Activated CD4-positive, alpha-beta T cell treated with anti-CD3 and anti-CD28 coated beads, Interleukin-2, amount 10 ng/mL, durations not matched to agents 24 days and 14 days (primary cell): ENCODE results near the gene PPP1R1B. TPM values are rescaled to one million over a fixed set of nuclear protein-coding genes. Genes with fewer than 3 reads are reported as not detected.

Source experiments
- DNase-seq: peaks from one replicate; pipeline ENCODE4 v3.0.0; 2022
- H3K27ac Mint-ChIP-seq: one replicate; pipeline ENCODE4 v1.8.0; 2022; ENCODE audit warnings: mild to moderate bottlenecking, mixed read lengths
- H3K27me3 Mint-ChIP-seq: one replicate; pipeline ENCODE4 v1.8.0; 2022; ENCODE audit warnings: mixed read lengths
- H3K36me3 Mint-ChIP-seq: one replicate; pipeline ENCODE4 v1.8.0; 2022; ENCODE audit warnings: low read depth, mild to moderate bottlenecking, mixed read lengths
- H3K4me1 Mint-ChIP-seq: one replicate; pipeline ENCODE4 v1.8.0; 2021; ENCODE audit warnings: mixed read lengths
- H3K4me3 Mint-ChIP-seq: one replicate; pipeline ENCODE4 v1.8.0; 2022; ENCODE audit warnings: mild to moderate bottlenecking, moderate library complexity, mixed read lengths
- H3K9me3 Mint-ChIP-seq: one replicate; pipeline ENCODE4 v1.8.0; 2021; ENCODE audit warnings: mixed read lengths
- intact Hi-C: fragments of 100-400 bp; cut with micrococcal nuclease; formaldehyde crosslinking; loops from one replicate; pipeline ENCODE4 v1.15.1; 2023
- total RNA-seq: library from RNA; stranded (reverse); gene quantifications from 2 replicates; pipeline ENCODE4 v1.2.3, GENCODE V29; 2022

The PPP1R1B gene
- total RNA-seq, 1 donor from 2014 or later = not detected

DNA sequence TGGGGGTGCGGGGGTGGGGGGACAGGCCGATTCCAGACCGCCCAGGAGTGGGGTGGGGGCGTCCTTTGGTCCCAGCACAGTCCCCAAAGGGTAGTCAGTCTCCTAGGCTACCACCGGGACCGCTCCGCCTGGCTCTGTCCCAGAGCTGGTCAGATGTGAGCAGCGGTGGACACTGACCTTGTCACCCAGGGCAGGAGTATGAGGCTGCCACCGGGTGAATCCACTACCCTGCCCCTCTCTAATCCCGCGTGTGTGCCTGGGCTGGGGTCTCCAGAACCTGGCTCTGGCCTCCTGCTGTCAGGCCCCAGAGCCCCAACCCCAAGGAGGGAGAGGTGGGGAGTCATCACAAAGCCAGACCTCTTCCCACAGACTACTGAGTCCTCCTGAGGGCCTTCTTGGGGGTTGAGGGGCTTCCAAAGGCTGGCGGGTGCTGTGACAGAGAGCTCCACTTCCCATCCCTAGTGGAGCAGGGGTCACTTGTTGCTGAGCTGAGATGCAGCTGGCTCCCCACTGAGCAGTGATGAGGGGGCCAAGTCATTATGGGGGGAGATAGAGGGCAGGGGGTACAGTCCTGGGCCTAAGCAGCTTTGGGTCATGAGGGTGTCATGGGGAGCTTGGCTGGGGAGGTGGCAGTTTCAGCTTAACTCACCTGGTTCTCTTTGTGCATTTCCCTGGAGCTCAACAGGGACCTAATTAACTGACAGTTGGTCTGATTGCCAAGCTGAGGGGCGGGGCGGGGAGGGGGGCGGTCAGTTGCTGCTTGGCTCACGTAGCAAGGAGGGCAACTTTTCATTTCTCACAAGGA lies 1.2 kb downstream of the PPP1R1B start:
- Mint-ChIP-seq H3K4me1 (peaks cover 19% of the 10 kb centered on the region), H3K36me3 (no peaks in the 10 kb centered on the region), H3K27me3 (peaks cover 56% of the 10 kb centered on the region), H3K9me3 (no peaks in the 10 kb centered on the region), H3K27ac (no peak overlapping the region), H3K4me3 (no peak overlapping the region)
- intact Hi-C loops = no loop called here
- DNase-seq = no peak

DNA sequence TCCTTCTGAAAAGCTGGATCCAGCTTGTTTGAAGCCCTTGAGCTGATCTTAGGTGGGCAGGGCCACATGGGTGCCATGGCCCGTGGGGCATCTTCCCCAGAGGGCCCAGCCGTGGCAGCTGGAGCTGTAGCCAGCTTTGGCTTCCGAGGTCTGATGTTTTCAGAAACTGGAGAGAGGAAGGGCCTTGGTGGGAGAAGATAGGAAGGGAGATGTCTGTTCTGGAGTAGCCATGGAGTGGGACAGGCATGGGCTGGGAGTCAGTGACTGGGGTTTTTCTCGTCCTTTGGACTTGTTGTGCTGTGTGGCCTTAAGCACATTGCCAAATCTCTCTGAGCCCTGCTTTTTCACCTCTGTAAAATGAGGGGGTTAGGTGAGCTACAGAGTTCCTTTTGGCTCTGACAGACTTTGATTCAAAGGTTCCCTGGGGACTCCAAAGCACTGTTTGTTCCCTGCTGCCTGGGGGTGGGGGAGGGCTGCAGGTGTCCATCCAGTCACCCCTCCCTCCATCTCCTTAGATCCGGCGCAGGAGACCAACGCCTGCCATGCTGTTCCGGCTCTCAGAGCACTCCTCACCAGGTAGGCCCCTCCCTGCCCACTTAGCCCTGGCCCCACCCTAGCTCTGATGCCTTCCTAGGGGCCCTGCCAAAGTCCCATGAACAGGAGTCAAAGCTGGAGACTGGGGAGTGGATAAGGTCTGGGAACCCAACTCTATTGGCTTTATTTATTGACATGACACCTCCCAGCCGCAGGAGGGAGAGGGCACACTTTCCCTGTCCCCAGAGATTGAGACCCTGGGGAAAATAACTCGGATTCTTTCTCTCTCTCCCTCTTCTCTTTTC lies 2.1 kb downstream of the PPP1R1B start:
- intact Hi-C loops = no loop called here
- no peaks in the 10 kb centered on the region for H3K9me3 Mint-ChIP-seq
- no peak overlapping the region for H3K27ac Mint-ChIP-seq
- no peak for DNase-seq
- peaks cover 54% of the 10 kb centered on the region for H3K27me3 Mint-ChIP-seq
- no peak overlapping the region for H3K4me3 Mint-ChIP-seq
- no peaks in the 10 kb centered on the region for H3K36me3 Mint-ChIP-seq
- H3K4me1 Mint-ChIP-seq = peaks cover 16% of the 10 kb centered on the region

DNA sequence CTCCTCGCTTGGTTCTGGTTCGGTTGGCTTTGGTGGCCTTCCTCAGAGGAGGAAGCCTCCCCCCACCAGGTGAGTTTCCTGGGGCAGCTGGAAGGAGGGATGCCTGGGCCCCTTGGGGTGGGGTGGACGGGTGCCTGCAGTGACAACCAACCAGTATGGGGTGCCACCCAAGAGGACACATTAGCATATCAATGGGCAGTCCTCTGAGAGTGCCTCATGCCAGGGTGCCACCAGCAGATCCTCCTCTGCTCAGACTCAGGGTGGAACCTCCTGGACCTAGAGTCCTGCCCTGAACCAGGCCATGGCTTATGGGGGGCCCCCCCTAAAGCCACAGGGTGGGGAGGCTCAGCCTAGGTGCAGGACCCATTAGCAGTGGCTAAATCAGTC lies 2.7 kb downstream of the PPP1R1B start:
- Mint-ChIP-seq H3K4me1 (peaks cover 17% of the 10 kb centered on the region), H3K4me3 (no peak overlapping the region), H3K27ac (no peak overlapping the region), H3K36me3 (no peaks in the 10 kb centered on the region), H3K27me3 (peaks cover 50% of the 10 kb centered on the region), H3K9me3 (no peaks in the 10 kb centered on the region)
- intact Hi-C loops = no loop called here
- no peak for DNase-seq

DNA sequence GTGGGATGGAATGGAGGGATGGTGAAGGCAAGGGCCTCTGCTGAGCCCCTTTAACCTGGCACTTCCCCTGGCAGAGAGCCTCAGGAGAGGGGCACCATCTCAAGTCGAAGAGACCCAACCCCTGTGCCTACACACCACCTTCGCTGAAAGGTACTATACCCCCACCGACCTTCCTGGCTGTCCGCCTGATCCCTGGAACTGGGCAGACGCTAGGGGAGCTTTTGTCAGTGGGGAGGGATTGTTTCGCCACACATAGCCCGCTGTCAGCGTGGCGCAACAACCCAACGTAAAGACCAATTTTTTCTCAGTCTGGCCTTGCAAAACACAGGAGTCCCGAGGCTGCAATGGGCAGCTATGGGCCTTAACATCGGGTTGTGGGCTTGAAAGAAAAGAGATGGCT lies 3.1 kb downstream of the PPP1R1B start:
- H3K9me3 Mint-ChIP-seq = no peaks in the 10 kb centered on the region
- no peaks in the 10 kb centered on the region for H3K36me3 Mint-ChIP-seq
- H3K27me3 Mint-ChIP-seq = peaks cover 46% of the 10 kb centered on the region
- no peak overlapping the region for H3K4me3 Mint-ChIP-seq
- peaks cover 17% of the 10 kb centered on the region for H3K4me1 Mint-ChIP-seq
- intact Hi-C loops = no loop called here
- no peak overlapping the region for H3K27ac Mint-ChIP-seq
- DNase-seq = no peak

DNA sequence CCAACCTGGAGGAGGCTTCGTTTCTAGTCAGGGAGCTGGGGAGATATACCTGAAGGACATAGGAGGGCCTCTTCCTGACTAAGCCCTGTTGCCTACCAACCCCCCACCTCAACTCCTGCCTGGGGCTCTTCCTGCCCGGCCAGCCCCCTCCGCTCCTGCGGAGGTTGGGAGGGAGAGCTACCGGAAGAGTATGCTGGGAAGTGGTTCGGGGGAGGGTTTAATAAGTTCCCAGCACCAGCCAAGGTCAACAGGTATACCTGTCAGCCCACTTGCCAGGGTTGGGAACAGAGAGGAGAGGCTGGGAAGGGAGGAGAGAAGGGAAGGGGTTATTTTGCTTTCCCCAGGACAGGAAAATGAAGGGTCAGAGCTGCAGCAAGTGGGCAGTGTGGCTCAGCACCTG lies 4.7 kb downstream of the PPP1R1B start:
- peaks cover 15% of the 10 kb centered on the region for H3K4me1 Mint-ChIP-seq
- H3K27me3 Mint-ChIP-seq = peaks cover 31% of the 10 kb centered on the region
- no peaks in the 10 kb centered on the region for H3K9me3 Mint-ChIP-seq
- H3K36me3 Mint-ChIP-seq = no peaks in the 10 kb centered on the region
- no peak overlapping the region for H3K27ac Mint-ChIP-seq
- H3K4me3 Mint-ChIP-seq = no peak overlapping the region
- intact Hi-C loops = no loop called here
- DNase-seq = no peak

DNA sequence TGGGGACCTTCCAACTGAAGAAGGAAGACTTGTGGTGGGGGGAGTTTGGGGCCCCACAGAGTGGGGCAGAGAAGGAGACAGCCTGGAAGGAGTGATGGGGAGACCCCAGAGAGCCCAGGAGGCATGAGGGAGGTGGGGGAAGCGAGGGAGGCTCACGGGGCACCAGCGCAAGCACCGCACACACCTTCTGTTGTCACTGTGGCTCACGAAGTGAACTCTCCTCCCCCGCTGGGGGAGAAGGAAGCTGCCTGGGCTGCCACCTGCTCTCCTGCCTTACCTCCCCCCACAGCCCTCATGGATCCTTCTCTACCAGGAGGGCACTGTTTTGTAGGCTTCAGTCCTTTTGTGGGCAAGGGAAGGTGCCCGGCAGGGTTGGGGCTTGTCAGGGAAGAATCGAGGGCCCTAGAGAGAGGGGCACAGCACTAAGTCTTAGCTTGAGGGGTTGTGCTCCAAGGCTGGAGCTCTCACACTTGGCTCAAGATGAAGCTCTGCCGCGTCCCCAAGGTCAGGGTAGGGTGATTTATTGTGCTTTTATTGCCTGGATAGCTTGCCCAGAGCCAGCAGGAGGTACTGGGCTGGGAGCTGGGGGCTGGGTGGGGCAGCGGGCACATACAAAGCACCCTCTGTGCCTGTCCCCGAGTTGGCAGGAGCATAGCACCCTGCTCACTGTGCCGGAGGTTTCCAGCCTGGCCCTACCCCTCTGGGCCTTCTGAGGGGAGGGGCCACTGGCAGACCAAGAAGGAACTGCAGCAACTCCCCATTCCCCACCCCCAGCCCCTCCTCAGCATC lies 5.6 kb downstream of the PPP1R1B start:
- DNase-seq = no peak
- intact Hi-C loops = no loop called here
- no peak overlapping the region for H3K27ac Mint-ChIP-seq
- peaks cover 25% of the 10 kb centered on the region for H3K27me3 Mint-ChIP-seq
- no peak overlapping the region for H3K4me3 Mint-ChIP-seq
- peaks cover 15% of the 10 kb centered on the region for H3K4me1 Mint-ChIP-seq
- no peaks in the 10 kb centered on the region for H3K9me3 Mint-ChIP-seq
- no peaks in the 10 kb centered on the region for H3K36me3 Mint-ChIP-seq

DNA sequence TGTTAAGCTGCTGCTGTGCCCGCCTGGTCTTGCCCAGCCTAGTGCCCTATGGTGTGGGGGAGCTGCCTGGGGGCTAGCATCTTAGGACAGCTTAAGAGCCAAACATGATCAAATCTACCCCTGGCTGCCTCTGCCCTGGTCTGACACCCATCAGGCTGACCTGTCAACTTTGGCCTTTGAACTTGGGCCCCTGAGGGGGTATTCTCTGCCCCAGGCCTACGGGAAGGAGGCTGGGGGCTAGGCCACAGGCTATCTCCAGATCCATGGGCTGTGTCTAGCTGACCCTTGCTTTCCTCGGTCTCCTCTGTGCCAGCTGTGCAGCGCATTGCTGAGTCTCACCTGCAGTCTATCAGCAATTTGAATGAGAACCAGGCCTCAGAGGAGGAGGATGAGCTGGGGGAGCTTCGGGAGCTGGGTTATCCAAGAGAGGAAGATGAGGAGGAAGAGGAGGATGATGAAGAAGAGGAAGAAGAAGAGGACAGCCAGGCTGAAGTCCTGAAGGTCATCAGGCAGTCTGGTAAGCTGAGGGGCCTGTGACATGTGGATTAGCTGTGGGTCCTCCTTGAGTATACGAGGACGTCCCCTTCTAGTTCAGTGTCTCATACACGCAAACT lies 6.9 kb downstream of the PPP1R1B start:
- no peak for DNase-seq
- H3K9me3 Mint-ChIP-seq = no peaks in the 10 kb centered on the region
- peaks cover 26% of the 10 kb centered on the region for H3K4me1 Mint-ChIP-seq
- H3K4me3 Mint-ChIP-seq = no peak overlapping the region
- H3K27me3 Mint-ChIP-seq = peaks cover 16% of the 10 kb centered on the region
- intact Hi-C loops = loop anchor here (1.0 kb wide), 1 partner anchor 11 kb away; no protein-coding TSS in a partner anchor
- no peaks in the 10 kb centered on the region for H3K36me3 Mint-ChIP-seq
- no peak overlapping the region for H3K27ac Mint-ChIP-seq

DNA sequence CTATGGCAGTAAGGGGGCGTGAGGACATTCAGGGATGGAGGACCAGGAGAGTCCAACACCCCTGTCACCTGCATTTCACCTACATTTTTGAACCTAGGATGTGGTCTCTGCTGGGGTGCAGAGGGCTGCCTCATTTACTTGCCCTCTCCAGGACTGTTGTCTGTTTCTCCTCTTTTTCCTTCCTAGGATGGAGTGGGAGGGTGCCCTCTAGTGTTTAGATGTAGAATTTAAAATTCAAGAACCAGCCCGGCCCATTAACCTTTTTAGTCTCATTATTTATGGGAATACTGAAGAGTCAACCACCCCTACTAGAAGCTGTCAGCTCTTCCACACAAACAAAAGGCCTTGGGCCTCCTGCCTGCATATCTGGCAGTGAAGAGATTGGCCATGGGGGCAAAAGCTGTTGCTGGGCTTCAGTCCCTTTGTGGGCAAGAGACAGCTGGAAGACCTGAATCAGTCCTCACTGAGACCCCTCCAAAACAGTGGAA lies 7.7 kb downstream of the PPP1R1B start:
- H3K27ac Mint-ChIP-seq = no peak overlapping the region
- peaks cover 1% of the 10 kb centered on the region for H3K36me3 Mint-ChIP-seq
- DNase-seq = peak; percentile 79
- H3K9me3 Mint-ChIP-seq = no peaks in the 10 kb centered on the region
- intact Hi-C loops = loop anchor here (1.0 kb wide), 1 partner anchor 12 kb away; no protein-coding TSS in a partner anchor
- H3K27me3 Mint-ChIP-seq = peaks cover 15% of the 10 kb centered on the region
- H3K4me1 Mint-ChIP-seq = peaks cover 33% of the 10 kb centered on the region
- H3K4me3 Mint-ChIP-seq = no peak overlapping the region

DNA sequence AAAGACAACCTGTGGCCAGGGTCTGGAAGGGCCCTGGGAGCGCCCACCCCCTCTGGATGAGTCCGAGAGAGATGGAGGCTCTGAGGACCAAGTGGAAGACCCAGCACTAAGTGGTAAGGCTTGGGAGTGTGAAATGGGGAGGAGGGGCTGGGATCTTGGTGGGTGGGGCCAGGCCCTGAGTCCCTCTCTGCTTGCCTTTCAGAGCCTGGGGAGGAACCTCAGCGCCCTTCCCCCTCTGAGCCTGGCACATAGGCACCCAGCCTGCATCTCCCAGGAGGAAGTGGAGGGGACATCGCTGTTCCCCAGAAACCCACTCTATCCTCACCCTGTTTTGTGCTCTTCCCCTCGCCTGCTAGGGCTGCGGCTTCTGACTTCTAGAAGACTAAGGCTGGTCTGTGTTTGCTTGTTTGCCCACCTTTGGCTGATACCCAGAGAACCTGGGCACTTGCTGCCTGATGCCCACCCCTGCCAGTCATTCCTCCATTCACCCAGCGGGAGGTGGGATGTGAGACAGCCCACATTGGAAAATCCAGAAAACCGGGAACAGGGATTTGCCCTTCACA lies 8.9 kb downstream of the PPP1R1B start:
- Mint-ChIP-seq H3K4me3 (peak overlapping the region; percentile 90), H3K36me3 (peaks cover 3% of the 10 kb centered on the region), H3K27ac (peak overlapping the region; percentile 39), H3K9me3 (no peaks in the 10 kb centered on the region), H3K27me3 (peaks cover 12% of the 10 kb centered on the region), H3K4me1 (peaks cover 40% of the 10 kb centered on the region)
- no peak for DNase-seq
- intact Hi-C loops = loop anchor here (2.0 to 5.0 kb wide), 2 partner anchors 51 to 292 kb away; partner anchors contain the start of genes LRRC3C and ORMDL3

DNA sequence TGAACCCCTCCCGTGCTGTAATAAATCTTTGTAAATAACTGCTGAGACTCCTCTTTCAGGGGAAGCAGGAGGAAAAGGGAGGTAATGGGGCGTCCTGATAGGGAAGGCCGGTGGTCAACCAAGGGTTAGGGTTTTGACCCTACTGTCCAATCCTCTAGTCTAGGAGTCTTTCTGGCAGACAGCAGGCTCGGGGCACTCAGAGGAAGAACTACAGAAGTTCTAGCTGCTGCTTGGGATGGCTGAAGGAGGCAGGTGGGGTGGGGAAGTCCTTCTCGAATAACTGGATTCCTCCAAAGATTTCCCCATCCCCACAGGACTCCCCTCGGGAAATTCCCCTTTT lies 9.8 kb downstream of the PPP1R1B start:
- peaks cover 37% of the 10 kb centered on the region for H3K4me1 Mint-ChIP-seq
- DNase-seq = no peak
- peak overlapping the region; percentile 79 for H3K27ac Mint-ChIP-seq

DNA sequence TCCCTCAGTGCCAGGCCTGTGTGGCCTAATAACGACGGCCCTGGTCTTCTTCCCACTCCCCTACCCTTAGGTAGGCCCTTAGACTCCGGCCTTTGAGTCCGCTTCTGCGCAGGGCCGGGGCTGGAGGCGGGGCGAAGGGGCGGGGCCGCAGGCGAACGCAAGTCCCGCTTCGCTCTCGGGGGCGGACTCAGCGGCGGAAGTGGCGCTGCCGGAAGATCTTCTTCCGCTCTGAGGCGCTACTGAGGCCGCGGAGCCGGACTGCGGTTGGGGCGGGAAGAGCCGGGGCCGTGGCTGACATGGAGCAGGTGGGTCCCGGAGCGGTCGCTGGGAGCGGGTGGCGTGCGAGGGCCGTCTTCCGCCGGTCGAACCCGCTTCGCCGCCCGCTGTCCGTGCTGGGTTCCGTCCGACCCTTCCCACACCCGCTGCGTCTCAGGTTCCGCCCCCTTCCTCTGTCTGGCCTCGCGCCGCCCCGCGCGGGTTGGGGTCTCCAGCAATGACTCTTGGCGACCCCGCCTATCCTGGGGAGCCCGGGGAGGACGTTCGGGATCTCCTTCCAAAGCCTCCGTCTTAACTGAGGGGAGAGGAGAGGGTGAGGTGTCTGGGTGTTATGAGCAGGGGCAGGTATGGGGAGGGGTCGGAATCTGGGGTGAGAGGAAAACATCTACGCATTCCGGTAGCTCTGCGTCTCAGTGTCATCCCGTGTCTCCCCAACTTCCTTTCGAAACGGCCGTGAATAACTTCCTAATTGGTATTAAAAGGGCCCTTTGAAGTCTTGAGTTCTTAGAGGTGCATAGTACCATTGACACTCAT lies 10.4 kb downstream of the PPP1R1B start, which contains the start of gene STARD3:
STARD3 (plus strand) TSS at position 218 of the 810 bp plus-strand sequence. CDS start 16,388 bp downstream, outside the sequence.
- Mint-ChIP-seq H3K4me3 (peak within 1 kb of the TSS; percentile 90), H3K9me3 (no peaks in the 10 kb centered on the region), H3K27me3 (no peaks in the 10 kb centered on the region), H3K36me3 (peaks cover 3% of the 10 kb centered on the region), H3K27ac (peak within 1 kb of the TSS; percentile 79), H3K4me1 (peaks cover 35% of the 10 kb centered on the region)
- intact Hi-C loops = loop anchor here (1.0 to 5.0 kb wide), 4 partner anchors 50 to 290 kb away; partner anchors contain the start of genes LRRC3C, MIEN1 and ORMDL3
- peak; percentile 97 for DNase-seq

More for the DNA sequence above, 9.8 kb downstream of the PPP1R1B start:
- Mint-ChIP-seq H3K27me3 (peaks cover 5% of the 10 kb centered on the region), H3K36me3 (peaks cover 3% of the 10 kb centered on the region), H3K9me3 (no peaks in the 10 kb centered on the region), H3K4me3 (peak overlapping the region; percentile 90)
- intact Hi-C loops = loop anchor here (2.0 to 5.0 kb wide), 2 partner anchors 50 to 291 kb away; partner anchors contain the start of genes LRRC3C and ORMDL3

DNA sequence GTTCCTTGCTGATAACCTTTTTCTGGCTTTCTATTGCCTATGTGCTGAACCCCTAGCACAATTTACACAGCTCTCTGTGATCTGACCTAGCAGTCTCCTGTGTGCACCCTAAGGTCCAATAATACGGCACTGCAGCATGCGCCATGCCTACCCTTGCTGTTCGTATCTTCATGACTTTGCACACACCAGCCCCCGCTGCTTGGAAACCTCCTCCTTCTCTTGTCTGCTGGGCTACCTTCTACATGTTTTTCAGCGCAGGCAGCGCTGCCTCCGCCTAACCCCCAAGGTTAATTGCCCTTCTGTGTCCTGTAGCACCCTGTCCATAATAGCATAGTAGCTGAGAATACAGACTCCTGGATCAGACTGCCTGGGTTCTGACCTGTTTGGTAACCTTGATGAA lies 11.6 kb downstream of the PPP1R1B start:
- H3K36me3 Mint-ChIP-seq = peaks cover 3% of the 10 kb centered on the region
- H3K4me3 Mint-ChIP-seq = peak overlapping the region; percentile 90
- H3K9me3 Mint-ChIP-seq = no peaks in the 10 kb centered on the region
- no peak for DNase-seq
- intact Hi-C loops = loop anchor here (5.0 kb wide), 1 partner anchor 289 kb away; the partner anchor contains the start of genes LRRC3C and ORMDL3
- H3K27me3 Mint-ChIP-seq = no peaks in the 10 kb centered on the region
- H3K27ac Mint-ChIP-seq = no peak overlapping the region
- peaks cover 45% of the 10 kb centered on the region for H3K4me1 Mint-ChIP-seq
